Spleen (tissue), 7 donors: ENCODE data around the gene KRTAP13-3.

Experiments
- CTCF ChIP-seq, 11 experiments: fragments of 200-600 bp in 7 of 11; fragments of 450-650 bp in 4 of 11; sonication (generic) in 4 of 11; IDR thresholded peaks in 8 of 11; conservative IDR thresholded peaks in 3 of 11; 1 replicate in 7 of 11; 2 replicates in 4 of 11; pipeline versions ENCODE4 v1.4.0 to v1.8.0; 2016 to 2021; ENCODE audit warnings: antibody characterized with exemption in 11 of 11, inconsistent platforms in 4 of 11, mild to moderate bottlenecking in 1 of 11
- POLR2A ChIP-seq, 3 donors: fragments of 450-650 bp; IDR thresholded peaks; one replicate each; pipeline ENCODE4 v1.5.1; 2017; ENCODE audit warnings: antibody characterized with exemption in 3 of 3, mild to moderate bottlenecking in 1 of 3
- POLR2AphosphoS5 ChIP-seq, 3 donors: sonication (generic); formaldehyde crosslinking; IDR thresholded peaks; one replicate each; pipeline ENCODE4 v1.5.1; 2017; ENCODE audit warnings: antibody characterized with exemption in 3 of 3
- donor health status: DM: no; HTN: no; CAD: no; lungs with moderate emphysema.
- donor health status: DM: no; HTN: no; CAD: no.
- donor health status: DM: no; HTN: no; CAD: no.

DNA sequence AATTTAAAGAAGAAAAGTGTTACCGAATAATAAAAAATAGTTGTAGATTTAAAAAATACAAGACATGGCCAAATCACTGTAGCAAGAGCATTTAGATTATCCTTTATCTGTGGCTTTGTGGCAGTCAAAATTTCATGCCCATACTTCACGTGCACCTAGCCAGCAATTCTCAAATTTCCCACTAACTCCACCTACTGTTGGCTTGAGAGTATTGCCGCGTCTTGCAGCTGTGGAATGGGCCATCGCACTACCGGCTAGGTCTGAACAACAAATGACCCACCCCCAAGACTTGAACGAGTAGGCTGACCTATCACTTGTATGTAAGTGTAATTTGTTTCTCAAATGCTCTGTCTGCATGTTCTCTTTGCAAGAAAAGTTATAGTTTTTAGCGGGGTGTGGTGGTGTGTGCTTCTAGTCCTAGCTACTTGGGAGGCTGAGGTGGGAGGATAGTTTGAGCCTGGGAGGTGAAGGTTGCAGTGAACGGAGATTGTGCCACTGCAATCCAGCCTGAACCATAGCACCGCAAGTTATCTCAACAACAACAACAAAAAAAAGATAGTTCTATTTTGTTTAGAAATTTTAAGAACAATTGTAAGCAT is 8.4 kb upstream of the KRTAP13-3 start:
- TF ChIP-seq CTCF (IDR thresholded peaks at IDR 0.05 in 8 of 11, conservative IDR thresholded peaks at IDR 0.05 in 3 of 11) (peak in 5 of 11 experiments; percentile 35 to 56 (median 46)), POLR2A (IDR thresholded peaks at IDR 0.05) (no peak), POLR2AphosphoS5 (IDR thresholded peaks at IDR 0.05) (no peak)
